ENCODE data around the gene ADGRA1. TPM values are rescaled to one million over a fixed set of nuclear protein-coding genes. Genes with fewer than 3 reads are reported as not detected.

The ADGRA1 gene
- total RNA-seq, 3 donors from 2014 or later (not counting 1 experiment from before 2014, with no cell fraction given) = not detected

GRCh38 chr10:133165556-133166503, 78.1 kb downstream of the ADGRA1 start:
- Histone ChIP-seq H3K4me1 (ENCODE audit: control insufficient read depth, insufficient read depth, low read length) (peaks cover 7% of the 10 kb centered on the region), H3K27ac (ENCODE audit: low read length) (no peak overlapping the region), H3K4me3 (ENCODE audit: low read length) (no peak overlapping the region), H3K36me3 (ENCODE audit: control insufficient read depth, insufficient read depth, low read length) (no peaks in the 10 kb centered on the region), H3K27me3 (ENCODE audit: control insufficient read depth, insufficient read depth, low read length) (peaks cover 11% of the 10 kb centered on the region), H3K9me3 (ENCODE audit: control insufficient read depth, insufficient read depth, low read length) (no peaks in the 10 kb centered on the region)
- 94% methylated on average over 39 of the region's 40 CpGs for WGBS (ENCODE audit: insufficient coverage)
- no peak for TF ChIP-seq CTCF (IDR thresholded peaks at IDR 0.05)
- H3K27me3 Mint-ChIP-seq (ENCODE audit: low read depth in 2 of 2) = peaks cover 5 to 12% of the 10 kb centered on the region in 2 donors
- DNase-seq = peak in 1 of 2 donors; percentile 9
- no peak overlapping the region for H3K4me3 Mint-ChIP-seq
- intact Hi-C loops (cut with micrococcal nuclease) = no loop called here
- H3K4me1 Mint-ChIP-seq = no peaks in the 10 kb centered on the region
- no peak for ATAC-seq
- no peaks in the 10 kb centered on the region for H3K36me3 Mint-ChIP-seq
- H3K27ac Mint-ChIP-seq = no peak overlapping the region
- no peaks in the 10 kb centered on the region for H3K9me3 Mint-ChIP-seq

- no peak overlapping the region for H3K27ac ChIP-seq (ENCODE audit: low read length)
- Mint-ChIP-seq H3K27me3 (ENCODE audit: low read depth in 2 of 2) (peaks cover 5 to 12% of the 10 kb centered on the region in 2 donors), H3K36me3 (no peaks in the 10 kb centered on the region), H3K27ac (no peak overlapping the region), H3K9me3 (no peaks in the 10 kb centered on the region), H3K4me1 (no peaks in the 10 kb centered on the region), H3K4me3 (no peak overlapping the region)
- intact Hi-C loops (cut with micrococcal nuclease) = no loop called here
- WGBS (ENCODE audit: insufficient coverage) = 95% methylated on average over 11 of the region's 11 CpGs
- no peaks in the 10 kb centered on the region for H3K36me3 ChIP-seq (ENCODE audit: control insufficient read depth, insufficient read depth, low read length)
- no peak overlapping the region for H3K4me3 ChIP-seq (ENCODE audit: low read length)
- DNase-seq = no peak
- ATAC-seq = no peak
- H3K4me1 ChIP-seq (ENCODE audit: control insufficient read depth, insufficient read depth, low read length) = peaks cover under 1% of the 10 kb centered on the region
- H3K27me3 ChIP-seq (ENCODE audit: control insufficient read depth, insufficient read depth, low read length) = peaks cover 4% of the 10 kb centered on the region
- no peak for TF ChIP-seq CTCF (IDR thresholded peaks at IDR 0.05)
- H3K9me3 ChIP-seq (ENCODE audit: control insufficient read depth, insufficient read depth, low read length) = no peaks in the 10 kb centered on the region
Measured at GRCh38 chr10:133166504-133166827, 78.7 kb downstream of the ADGRA1 start.

- 95% methylated on average over 66 of the region's 66 CpGs for WGBS (ENCODE audit: insufficient coverage)
- Mint-ChIP-seq H3K36me3 (no peaks in the 10 kb centered on the region), H3K4me1 (no peaks in the 10 kb centered on the region), H3K4me3 (no peak overlapping the region), H3K27me3 (ENCODE audit: low read depth in 2 of 2) (peaks cover 7 to 12% of the 10 kb centered on the region in 2 donors), H3K9me3 (no peaks in the 10 kb centered on the region), H3K27ac (no peak overlapping the region)
- TF ChIP-seq CTCF (IDR thresholded peaks at IDR 0.05) = no peak
- intact Hi-C loops (cut with micrococcal nuclease) = no loop called here
- Histone ChIP-seq H3K27me3 (ENCODE audit: control insufficient read depth, insufficient read depth, low read length) (peaks cover 2% of the 10 kb centered on the region), H3K4me3 (ENCODE audit: low read length) (no peak overlapping the region), H3K4me1 (ENCODE audit: control insufficient read depth, insufficient read depth, low read length) (no peaks in the 10 kb centered on the region), H3K36me3 (ENCODE audit: control insufficient read depth, insufficient read depth, low read length) (no peaks in the 10 kb centered on the region), H3K9me3 (ENCODE audit: control insufficient read depth, insufficient read depth, low read length) (no peaks in the 10 kb centered on the region), H3K27ac (ENCODE audit: low read length) (no peak overlapping the region)
- ATAC-seq (no peak), DNase-seq (no peak)
Measured at GRCh38 chr10:133166828-133167692, 79.3 kb downstream of the ADGRA1 start.
